Measurements from ENCODE around the gene NFIX. TPM values are rescaled to one million over a fixed set of nuclear protein-coding genes. Genes with fewer than 3 reads are reported as not detected.
"Not testable (repeated sequence)": the region's sequence is repeated elsewhere in the genome, so short reads cannot be mapped to it uniquely, and the experiment has no call there.

The NFIX gene
- total RNA-seq, 4 donors from 2014 or later, result 39.8 to 55.8 (median 48.2) TPM

- Histone ChIP-seq H3K36me3 (peaks cover 0 to 83% (median 29%) of the 10 kb centered on the region in 3 donors), H3K4me1 (peaks cover 0 to 54% (median 18%) of the 10 kb centered on the region in 4 donors), H3K9me3 (no peaks in the 10 kb centered on the region), H3K4me3 (no peak overlapping the region), H3K27me3 (no peaks in the 10 kb centered on the region), H3K27ac (peak overlapping the region in 2 of 4 donors; percentile 49 to 60)
- no peak for DNase-seq (ENCODE audit: low spot score in 2 of 2)
- TF ChIP-seq EP300 (IDR thresholded peaks at IDR 0.05) (no peak), POLR2A (IDR thresholded peaks at IDR 0.05) (no peak), CTCF (IDR thresholded peaks at IDR 0.05) (no peak)
- WGBS, 2 donors, result 55 to 56% methylated on average over 12 of the region's 12 CpGs
These were observed 42.7 kb upstream of the NFIX start for GRCh38 chr19:12952488-12953137.

- Histone ChIP-seq H3K27ac (peak overlapping the region in 1 of 4 donors; percentile 60), H3K4me1 (peaks cover 0 to 52% (median 18%) of the 10 kb centered on the region in 4 donors), H3K27me3 (no peaks in the 10 kb centered on the region), H3K36me3 (peaks cover 0 to 76% (median 22%) of the 10 kb centered on the region in 3 donors), H3K4me3 (no peak overlapping the region), H3K9me3 (no peaks in the 10 kb centered on the region)
- no peak for TF ChIP-seq CTCF (IDR thresholded peaks at IDR 0.05)
- no peak for TF ChIP-seq EP300 (IDR thresholded peaks at IDR 0.05)
- TF ChIP-seq POLR2A (IDR thresholded peaks at IDR 0.05), result no peak
- WGBS, 2 donors, result 40 to 50% methylated on average over 10 to 11 of the region's 11 CpGs
- DNase-seq (ENCODE audit: low spot score in 2 of 2), result no peak
These were observed 42.0 kb upstream of the NFIX start for GRCh38 chr19:12953138-12953798.

GRCh38 chr19:12953799-12954611, 41.3 kb upstream of the NFIX start:
- peak overlapping the region in 1 of 4 donors; percentile 60 for H3K27ac ChIP-seq
- TF ChIP-seq EP300 (IDR thresholded peaks at IDR 0.05) (no peak), POLR2A (IDR thresholded peaks at IDR 0.05) (no peak), CTCF (IDR thresholded peaks at IDR 0.05) (no peak)
- peaks cover 0 to 69% (median 15%) of the 10 kb centered on the region in 3 donors for H3K36me3 ChIP-seq
- DNase-seq (ENCODE audit: low spot score in 2 of 2), result no peak
- peaks cover 0 to 52% (median 18%) of the 10 kb centered on the region in 4 donors for H3K4me1 ChIP-seq
- WGBS, 2 donors, result 57 to 63% methylated on average over 12 of the region's 12 CpGs
- H3K4me3 ChIP-seq, result no peak overlapping the region
- no peaks in the 10 kb centered on the region for H3K9me3 ChIP-seq
- H3K27me3 ChIP-seq, result no peaks in the 10 kb centered on the region

- Histone ChIP-seq H3K27ac (peak overlapping the region in 1 of 4 donors; percentile 26), H3K27me3 (no peaks in the 10 kb centered on the region), H3K4me3 (no peak overlapping the region), H3K36me3 (peaks cover 0 to 63% (median 9%) of the 10 kb centered on the region in 3 donors), H3K9me3 (no peaks in the 10 kb centered on the region), H3K4me1 (peaks cover 0 to 52% (median 18%) of the 10 kb centered on the region in 4 donors)
- WGBS, 2 donors, result 0 to 30% methylated on average over 1 of the region's 1 CpG
- no peak for DNase-seq (ENCODE audit: low spot score in 2 of 2)
- no peak for TF ChIP-seq POLR2A (IDR thresholded peaks at IDR 0.05)
- TF ChIP-seq CTCF (IDR thresholded peaks at IDR 0.05), result no peak
- TF ChIP-seq EP300 (IDR thresholded peaks at IDR 0.05), result no peak
These were observed 40.7 kb upstream of the NFIX start for GRCh38 chr19:12954612-12954962.

GRCh38 chr19:12955575-12955974, 39.7 kb upstream of the NFIX start:
- 87 to 88% methylated on average over 9 of the region's 9 CpGs for WGBS, 2 donors
- Histone ChIP-seq H3K27ac (peak overlapping the region in 1 of 4 donors; percentile 91), H3K36me3 (peaks cover 0 to 53% (median 5%) of the 10 kb centered on the region in 3 donors), H3K4me1 (peaks cover 0 to 52% (median 18%) of the 10 kb centered on the region in 4 donors)
- H3K27me3 ChIP-seq; H3K9me3 ChIP-seq; DNase-seq (ENCODE audit: low spot score in 2 of 2); H3K4me3 ChIP-seq: not testable (repeated sequence)

Measured in tibial nerve (tissue), 4 donors.